Thyroid gland (tissue), 4 donors: ENCODE results near the gene PRKD2. TPM values are rescaled to one million over a fixed set of nuclear protein-coding genes. Genes with fewer than 3 reads are reported as not detected.
A peak's percentile ranks its signal among the peaks of the same experiment; 100 is the strongest.
"Not testable (repeated sequence)": the region's sequence is repeated elsewhere in the genome, so short reads cannot be mapped to it uniquely, and the experiment has no call there.

Experiments used
- DNase-seq, 2 donors: peaks; one replicate each; pipeline ENCODE4 v3.0.0-alpha.2; 2019
- H3K27ac ChIP-seq, 3 donors: fragments of 200-600 bp; sonication (generic); 1 replicate in 2 of 3; 2 replicates in 1 of 3; pipeline ENCODE4 v1.5.1; 2016 to 2019; ENCODE audit warnings: mild to moderate bottlenecking in 1 of 3, moderate library complexity in 1 of 3
- H3K27me3 ChIP-seq: fragments of 200-600 bp; sonication (generic); one replicate; pipeline ENCODE4 v1.5.1; 2019
- H3K36me3 ChIP-seq, 2 donors: fragments of 200-600 bp; sonication (generic); one replicate each; pipeline ENCODE4 v1.5.1; 2016 to 2019
- H3K4me1 ChIP-seq, 2 donors: fragments of 200-600 bp; sonication (generic); one replicate each; pipeline ENCODE4 v1.5.1; 2017 to 2019
- H3K4me3 ChIP-seq, 3 donors: fragments of 200-600 bp; sonication (generic); replicated peaks in 1 of 3; 1 replicate in 2 of 3; 2 replicates in 1 of 3; pipeline ENCODE4 v1.5.1; 2016; ENCODE audit warnings: mild to moderate bottlenecking in 1 of 3
- H3K9me3 ChIP-seq: fragments of 200-600 bp; sonication (generic); one replicate; pipeline ENCODE4 v1.5.1; 2017
- POLR2A ChIP-seq, 2 donors: fragments of 450-650 bp; IDR thresholded peaks; one replicate each; pipeline ENCODE4 v1.6.1; 2017; ENCODE audit warnings: antibody characterized with exemption in 2 of 2, mild to moderate bottlenecking in 2 of 2, moderate library complexity in 1 of 2
- WGBS, 2 donors: methylation state at CpG; one replicate each; pipeline ENCODE4 v1.1.5; 2017; 5-methylcytosine and 5-hydroxymethylcytosine counted together
- intact Hi-C: fragments of 100-400 bp; cut with DNase I; formaldehyde crosslinking; loops from one replicate; pipeline ENCODE4 v1.15.1; 2023
- total RNA-seq, 4 donors: library from RNA; depleted of rRNA; stranded (reverse); fragments of >200 nt; gene quantifications; one replicate each; pipeline ENCODE4 v1.2.3, GENCODE V29; 2016
- TF ChIP-seq, protein P1 (sequence below), 6 experiments: fragments of 200-600 bp in 3 of 6; fragments of 450-650 bp in 3 of 6; sonication (generic) in 3 of 6; IDR thresholded peaks; one replicate each; pipeline ENCODE4 v1.5.1; 2016 to 2019; ENCODE audit warnings: antibody characterized with exemption in 6 of 6, mild to moderate bottlenecking in 2 of 6, inconsistent platforms in 1 of 6, moderate library complexity in 1 of 6

Gene PRKD2
- total RNA-seq, 4 donors from 2014 or later, result 23.7 to 40.7 (median 32.7) TPM

DNA sequence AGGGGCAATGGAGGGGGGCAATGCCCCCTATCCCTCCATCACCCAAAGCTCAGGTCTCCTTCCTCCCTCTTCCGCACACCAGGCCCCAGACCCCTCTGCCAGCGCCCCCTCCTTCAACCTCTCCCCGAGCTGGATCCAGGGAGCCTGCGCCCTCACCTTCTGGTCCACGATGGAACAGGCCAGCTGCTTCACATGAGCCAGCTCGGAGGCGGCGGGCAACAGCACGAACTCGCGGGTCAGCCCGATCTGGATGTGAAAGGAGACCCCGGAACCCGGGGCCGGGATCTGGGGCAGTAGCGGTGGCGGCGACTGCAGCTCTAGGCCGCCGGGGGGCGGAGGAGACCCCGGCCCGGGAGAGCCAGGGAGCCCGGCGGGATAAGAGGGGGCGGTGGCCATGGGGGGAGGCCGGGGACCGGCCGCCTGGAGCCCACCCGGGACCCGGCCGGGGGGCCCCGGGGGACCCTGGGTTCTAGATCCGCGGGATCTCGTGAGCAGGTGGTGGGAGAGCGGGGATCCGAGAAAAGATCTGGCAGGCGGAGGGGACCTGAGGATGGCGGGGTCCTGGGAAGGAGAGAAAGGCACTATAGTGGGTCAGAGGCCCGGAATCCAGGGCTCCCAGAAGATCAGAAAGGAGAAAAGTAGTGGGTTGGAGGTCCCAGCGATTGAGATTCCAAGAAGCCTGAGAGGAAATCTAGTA, 791 bp downstream of the PRKD2 start:
- Histone ChIP-seq H3K27ac (peak overlapping the region; percentile 77 to 98 (median 96)), H3K4me3 (peak overlapping the region; percentile 59 to 94 (median 81)), H3K36me3 (peaks cover 9 to 11% of the 10 kb centered on the region in 2 donors), H3K9me3 (no peaks in the 10 kb centered on the region), H3K27me3 (no peaks in the 10 kb centered on the region), H3K4me1 (peaks cover 23 to 28% of the 10 kb centered on the region in 2 donors)
- intact Hi-C loops, result no loop called here
- 2 to 3% methylated on average over 24 to 26 of the region's 42 CpGs for WGBS, 2 donors
- TF ChIP-seq POLR2A (IDR thresholded peaks at IDR 0.05), result no peak
- TF ChIP-seq, protein P1, sequence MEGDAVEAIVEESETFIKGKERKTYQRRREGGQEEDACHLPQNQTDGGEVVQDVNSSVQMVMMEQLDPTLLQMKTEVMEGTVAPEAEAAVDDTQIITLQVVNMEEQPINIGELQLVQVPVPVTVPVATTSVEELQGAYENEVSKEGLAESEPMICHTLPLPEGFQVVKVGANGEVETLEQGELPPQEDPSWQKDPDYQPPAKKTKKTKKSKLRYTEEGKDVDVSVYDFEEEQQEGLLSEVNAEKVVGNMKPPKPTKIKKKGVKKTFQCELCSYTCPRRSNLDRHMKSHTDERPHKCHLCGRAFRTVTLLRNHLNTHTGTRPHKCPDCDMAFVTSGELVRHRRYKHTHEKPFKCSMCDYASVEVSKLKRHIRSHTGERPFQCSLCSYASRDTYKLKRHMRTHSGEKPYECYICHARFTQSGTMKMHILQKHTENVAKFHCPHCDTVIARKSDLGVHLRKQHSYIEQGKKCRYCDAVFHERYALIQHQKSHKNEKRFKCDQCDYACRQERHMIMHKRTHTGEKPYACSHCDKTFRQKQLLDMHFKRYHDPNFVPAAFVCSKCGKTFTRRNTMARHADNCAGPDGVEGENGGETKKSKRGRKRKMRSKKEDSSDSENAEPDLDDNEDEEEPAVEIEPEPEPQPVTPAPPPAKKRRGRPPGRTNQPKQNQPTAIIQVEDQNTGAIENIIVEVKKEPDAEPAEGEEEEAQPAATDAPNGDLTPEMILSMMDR (IDR thresholded peaks at IDR 0.05), result no peak
- DNase-seq, result peak; percentile 26 to 32

DNA sequence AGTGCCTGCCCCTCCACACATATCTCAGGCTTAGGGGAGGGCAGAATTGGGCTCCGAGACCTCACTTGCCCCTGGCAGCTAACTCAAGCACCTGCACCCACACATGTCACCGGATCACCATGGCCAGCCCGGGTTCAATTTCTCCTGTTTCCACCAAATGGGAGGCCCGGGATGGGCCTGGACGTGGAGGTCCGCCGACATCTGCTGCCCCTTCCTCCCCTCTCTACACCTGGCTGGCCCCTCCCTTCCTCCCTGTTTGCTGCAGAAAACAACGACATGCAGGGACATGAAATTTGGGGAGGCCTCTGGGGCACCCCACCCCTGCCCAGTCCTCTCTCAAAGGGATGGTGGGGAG, 1.3 kb downstream of the PRKD2 start:
- H3K27ac ChIP-seq, result peak overlapping the region; percentile 70 to 98 (median 96)
- peaks cover 9 to 12% of the 10 kb centered on the region in 2 donors for H3K36me3 ChIP-seq
- intact Hi-C loops, result no loop called here
- TF ChIP-seq POLR2A (IDR thresholded peaks at IDR 0.05), result no peak
- TF ChIP-seq, protein P1 (IDR thresholded peaks at IDR 0.05), result no peak
- H3K4me3 ChIP-seq, result peak overlapping the region; percentile 59 to 94 (median 81)
- no peaks in the 10 kb centered on the region for H3K9me3 ChIP-seq
- H3K4me1 ChIP-seq, result peaks cover 23 to 28% of the 10 kb centered on the region in 2 donors
- WGBS, 2 donors, result 24 to 34% methylated on average over 8 of the region's 8 CpGs
- H3K27me3 ChIP-seq, result no peaks in the 10 kb centered on the region
- DNase-seq, result no peak

DNA sequence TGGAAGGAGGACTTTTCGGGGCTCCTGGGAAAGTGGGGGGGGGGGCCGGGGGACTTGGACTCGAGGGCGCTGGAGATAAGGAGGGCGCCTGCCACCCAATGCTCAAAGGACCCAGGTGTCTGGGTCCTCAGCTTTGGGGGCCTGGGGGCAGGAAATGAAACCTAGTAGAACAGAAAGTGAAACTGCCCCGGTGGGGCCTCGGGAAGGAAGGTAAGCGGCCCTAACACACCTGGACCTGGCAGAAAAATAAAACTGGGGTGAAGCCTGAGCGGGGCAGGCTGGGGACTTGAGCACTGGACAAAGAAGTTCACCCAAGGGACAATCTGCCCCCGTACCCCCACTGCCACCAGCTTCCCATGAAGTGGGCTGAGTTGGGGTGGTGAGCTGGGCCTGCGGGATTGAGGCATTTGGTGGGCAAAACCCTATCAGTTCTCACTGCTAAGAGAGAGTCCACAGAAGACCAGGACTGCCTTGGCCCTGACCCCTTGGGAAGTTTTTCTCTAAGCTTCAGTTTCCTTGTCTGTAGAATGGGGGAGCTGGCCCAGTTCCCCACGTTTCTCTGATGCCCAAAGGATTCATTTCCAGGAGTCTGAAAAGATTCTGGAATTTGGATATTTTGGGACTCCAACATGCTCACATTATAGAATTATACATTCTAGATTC, 2.3 kb downstream of the PRKD2 start:
- H3K36me3 ChIP-seq, result peaks cover 5 to 8% of the 10 kb centered on the region in 2 donors
- peak overlapping the region; percentile 70 to 98 (median 96) for H3K27ac ChIP-seq
- 3 to 6% methylated on average over 8 to 10 of the region's 12 CpGs for WGBS, 2 donors
- TF ChIP-seq POLR2A (IDR thresholded peaks at IDR 0.05), result no peak
- TF ChIP-seq, protein P1 (IDR thresholded peaks at IDR 0.05), result no peak
- no peaks in the 10 kb centered on the region for H3K9me3 ChIP-seq
- H3K27me3 ChIP-seq, result no peaks in the 10 kb centered on the region
- intact Hi-C loops, result loop anchor here (5.0 kb wide), 1 partner anchor 33 kb away; the partner anchor contains the start of genes FKRP and STRN4
- peaks cover 23 to 28% of the 10 kb centered on the region in 2 donors for H3K4me1 ChIP-seq
- peak overlapping the region; percentile 14 to 65 (median 41) for H3K4me3 ChIP-seq
- DNase-seq, result no peak

DNA sequence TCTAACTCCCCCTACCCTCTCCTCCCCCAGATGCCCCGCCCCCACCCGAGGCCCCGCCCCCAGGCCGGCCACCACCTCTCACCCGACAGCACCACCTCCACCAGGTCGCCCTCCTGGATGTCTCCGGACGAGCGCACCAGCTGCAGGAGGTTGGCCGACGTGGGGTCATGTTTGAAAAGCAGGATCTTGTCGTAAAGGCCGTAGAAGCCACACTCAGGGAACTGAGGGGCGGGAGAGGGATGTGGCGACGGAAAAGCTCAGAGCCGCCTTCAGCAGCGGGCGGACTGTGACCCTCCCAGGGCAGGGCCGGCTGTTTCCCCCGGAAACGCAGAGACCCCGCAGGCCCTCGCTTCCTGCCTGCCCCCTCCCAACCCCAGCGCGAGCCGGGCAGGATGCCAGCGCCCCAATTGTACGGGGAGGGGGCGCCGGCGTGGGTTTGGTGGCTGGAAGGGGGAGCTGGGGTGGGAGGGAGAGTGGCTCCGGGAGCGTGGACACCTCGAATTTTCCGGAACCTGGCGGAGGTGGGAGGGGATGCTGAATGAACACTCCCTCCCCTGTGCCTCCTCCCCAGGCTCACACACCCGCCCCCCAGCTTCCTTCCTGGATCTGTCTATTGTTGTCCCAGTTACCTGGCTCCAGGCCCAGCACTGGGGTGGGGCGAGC, 3.0 kb downstream of the PRKD2 start:
- peak; percentile 98 to 99 for DNase-seq
- Histone ChIP-seq H3K4me1 (peaks cover 23 to 28% of the 10 kb centered on the region in 2 donors), H3K4me3 (peak overlapping the region; percentile 40 to 65 (median 41)), H3K27ac (peak overlapping the region; percentile 70 to 98 (median 96)), H3K27me3 (no peaks in the 10 kb centered on the region), H3K36me3 (peaks cover 8 to 11% of the 10 kb centered on the region in 2 donors), H3K9me3 (no peaks in the 10 kb centered on the region)
- 0% methylated on average over 7 to 9 of the region's 39 CpGs for WGBS, 2 donors
- TF ChIP-seq, protein P1 (IDR thresholded peaks at IDR 0.05), result no peak
- peak in 1 of 2 donors; percentile 5 for TF ChIP-seq POLR2A (IDR thresholded peaks at IDR 0.05)
- intact Hi-C loops, result loop anchor here (5.0 kb wide), 1 partner anchor 33 kb away; the partner anchor contains the start of genes FKRP and STRN4

DNA sequence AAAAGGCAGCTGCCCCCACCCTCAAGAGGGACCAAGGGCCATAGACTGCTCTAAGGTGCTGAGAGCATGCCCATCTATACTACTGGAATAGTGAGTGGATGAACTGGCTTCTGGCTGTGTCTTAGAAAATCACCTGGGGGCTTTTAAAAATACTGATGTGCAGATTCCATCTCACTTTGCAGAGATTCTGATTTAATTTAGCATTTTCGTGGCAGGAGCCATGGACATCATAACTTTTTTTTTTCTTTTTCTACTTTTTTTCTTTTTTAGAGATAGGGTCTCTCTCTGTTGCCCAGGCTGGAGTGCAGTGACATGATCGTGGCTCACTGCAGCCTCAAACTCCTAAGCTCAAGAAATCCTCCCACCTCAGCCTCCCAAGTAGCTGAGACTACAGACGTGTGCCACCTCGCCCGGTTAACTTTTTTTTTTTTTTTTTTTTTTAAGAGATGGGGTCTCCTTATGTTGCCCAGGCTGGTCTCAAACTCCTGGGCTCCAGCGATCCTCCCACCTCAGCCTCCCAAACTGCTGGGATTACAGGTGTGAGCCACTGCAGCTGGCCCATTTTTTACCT, 4.1 kb downstream of the PRKD2 start:
- whole genome bisulfite sequencing, 2 donors, result 85 to 90% methylated on average over 6 of the region's 6 CpGs
- H3K4me3 ChIP-seq, DNase-seq, H3K27me3 ChIP-seq, H3K9me3 ChIP-seq: not testable (repeated sequence)
- Histone ChIP-seq H3K36me3 (peaks cover 8 to 14% of the 10 kb centered on the region in 2 donors), H3K27ac (peak overlapping the region in 2 of 3 donors; percentile 96 to 98), H3K4me1 (peaks cover 19 to 23% of the 10 kb centered on the region in 2 donors)
- intact Hi-C loops, result loop anchor here (5.0 kb wide), 1 partner anchor 34 kb away; the partner anchor contains the start of genes FKRP and STRN4
